Coronary artery (tissue), 2 donors: ENCODE data around the gene SEPTIN12.

Experiments used
- DNase-seq: peaks from one replicate; pipeline ENCODE4 v3.0.0-alpha.2; 2017; ENCODE audit warnings: low spot score
- H3K27ac ChIP-seq, 2 donors: fragments of 200-600 bp; sonication (generic); one replicate each; pipeline ENCODE4 v1.5.1; 2016 to 2019
- H3K4me3 ChIP-seq: fragments of 200-600 bp; sonication (generic); 2 replicates; pipeline ENCODE4 v1.5.1; 2016; ENCODE audit warnings: mild to moderate bottlenecking, moderate library complexity
- TF ChIP-seq, protein P1 (sequence below): fragments of 200-600 bp; sonication (generic); IDR thresholded peaks from one replicate; pipeline ENCODE4 v1.5.1; 2019; ENCODE audit warnings: antibody characterized with exemption

Gene SEPTIN12, protein sequence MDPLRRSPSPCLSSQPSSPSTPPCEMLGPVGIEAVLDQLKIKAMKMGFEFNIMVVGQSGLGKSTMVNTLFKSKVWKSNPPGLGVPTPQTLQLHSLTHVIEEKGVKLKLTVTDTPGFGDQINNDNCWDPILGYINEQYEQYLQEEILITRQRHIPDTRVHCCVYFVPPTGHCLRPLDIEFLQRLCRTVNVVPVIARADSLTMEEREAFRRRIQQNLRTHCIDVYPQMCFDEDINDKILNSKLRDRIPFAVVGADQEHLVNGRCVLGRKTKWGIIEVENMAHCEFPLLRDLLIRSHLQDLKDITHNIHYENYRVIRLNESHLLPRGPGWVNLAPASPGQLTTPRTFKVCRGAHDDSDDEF

DNA sequence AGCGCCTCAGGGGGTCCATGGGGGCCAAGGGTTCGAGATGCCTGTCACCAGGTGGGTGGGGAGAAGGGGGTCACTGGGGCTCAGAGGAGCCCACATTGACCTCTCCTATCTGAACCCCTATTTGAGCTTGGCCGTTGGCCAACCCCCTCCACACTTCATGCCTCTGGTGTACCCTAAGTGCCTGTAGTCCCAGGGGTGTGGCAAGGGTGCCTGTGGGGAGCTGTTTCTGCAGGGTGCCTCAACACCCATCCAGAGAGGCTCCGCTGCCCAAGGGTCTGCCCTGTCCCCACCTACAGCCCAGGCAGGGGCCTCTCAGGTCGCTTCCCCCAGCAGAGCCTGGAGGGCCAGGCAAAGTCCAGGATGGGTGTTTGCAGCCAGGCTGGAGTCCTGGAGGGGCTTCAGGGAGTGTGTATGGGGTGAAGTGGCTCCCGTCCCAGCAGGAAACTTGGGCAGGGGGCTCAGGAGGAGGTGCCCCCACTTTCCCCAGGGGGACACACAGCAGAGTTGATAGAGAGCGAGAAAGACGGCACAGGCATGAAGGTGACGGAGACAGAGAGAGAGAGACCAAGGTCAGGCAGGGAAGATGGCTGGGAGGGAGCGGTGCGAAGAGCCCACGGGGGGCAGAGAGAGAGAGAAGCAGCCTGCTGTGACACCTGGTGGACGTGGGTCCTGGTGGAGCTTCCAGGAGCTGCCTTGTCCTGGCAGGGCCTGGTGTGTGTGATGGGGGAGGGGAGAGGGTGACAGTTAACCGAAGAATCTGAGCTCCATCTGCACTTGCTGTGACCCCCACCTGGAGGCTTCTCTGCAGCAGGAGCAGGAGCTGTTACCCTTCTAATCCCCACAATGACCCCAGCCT lies at the start of gene SEPTIN12:
Gene SEPTIN12, minus strand, starts transcription at position 719 of the 856 bp plus-strand sequence. Its CDS starts 700 bp downstream, at position 19.
- Histone ChIP-seq H3K27ac (no peak within 1 kb of the TSS), H3K4me3 (no peak within 1 kb of the TSS)
- TF ChIP-seq, protein P1, sequence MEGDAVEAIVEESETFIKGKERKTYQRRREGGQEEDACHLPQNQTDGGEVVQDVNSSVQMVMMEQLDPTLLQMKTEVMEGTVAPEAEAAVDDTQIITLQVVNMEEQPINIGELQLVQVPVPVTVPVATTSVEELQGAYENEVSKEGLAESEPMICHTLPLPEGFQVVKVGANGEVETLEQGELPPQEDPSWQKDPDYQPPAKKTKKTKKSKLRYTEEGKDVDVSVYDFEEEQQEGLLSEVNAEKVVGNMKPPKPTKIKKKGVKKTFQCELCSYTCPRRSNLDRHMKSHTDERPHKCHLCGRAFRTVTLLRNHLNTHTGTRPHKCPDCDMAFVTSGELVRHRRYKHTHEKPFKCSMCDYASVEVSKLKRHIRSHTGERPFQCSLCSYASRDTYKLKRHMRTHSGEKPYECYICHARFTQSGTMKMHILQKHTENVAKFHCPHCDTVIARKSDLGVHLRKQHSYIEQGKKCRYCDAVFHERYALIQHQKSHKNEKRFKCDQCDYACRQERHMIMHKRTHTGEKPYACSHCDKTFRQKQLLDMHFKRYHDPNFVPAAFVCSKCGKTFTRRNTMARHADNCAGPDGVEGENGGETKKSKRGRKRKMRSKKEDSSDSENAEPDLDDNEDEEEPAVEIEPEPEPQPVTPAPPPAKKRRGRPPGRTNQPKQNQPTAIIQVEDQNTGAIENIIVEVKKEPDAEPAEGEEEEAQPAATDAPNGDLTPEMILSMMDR: no peak
- no peak for DNase-seq

DNA sequence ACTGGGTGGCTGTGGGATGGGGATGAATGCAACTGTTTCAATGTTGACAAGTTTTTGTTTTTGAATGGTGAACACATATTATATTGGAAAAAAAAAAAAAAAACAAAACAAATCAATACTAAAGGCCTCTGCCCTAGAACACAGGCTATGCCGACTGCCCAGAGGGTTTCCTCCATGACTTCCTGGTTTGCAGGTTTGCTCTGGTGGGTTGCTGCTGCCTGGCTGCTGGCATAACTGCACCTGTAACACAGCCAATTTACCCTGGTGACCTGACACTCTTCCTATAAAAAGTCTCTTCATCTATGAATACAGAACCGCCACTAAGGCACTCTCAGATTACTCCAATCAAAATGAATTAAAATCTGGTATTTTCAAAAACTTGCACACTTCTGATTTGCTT lies 48.6 kb upstream of the SEPTIN12 start:
- TF ChIP-seq, protein P1: no peak
- no peak for DNase-seq
- Histone ChIP-seq H3K4me3 (no peak overlapping the region), H3K27ac (no peak overlapping the region)

DNA sequence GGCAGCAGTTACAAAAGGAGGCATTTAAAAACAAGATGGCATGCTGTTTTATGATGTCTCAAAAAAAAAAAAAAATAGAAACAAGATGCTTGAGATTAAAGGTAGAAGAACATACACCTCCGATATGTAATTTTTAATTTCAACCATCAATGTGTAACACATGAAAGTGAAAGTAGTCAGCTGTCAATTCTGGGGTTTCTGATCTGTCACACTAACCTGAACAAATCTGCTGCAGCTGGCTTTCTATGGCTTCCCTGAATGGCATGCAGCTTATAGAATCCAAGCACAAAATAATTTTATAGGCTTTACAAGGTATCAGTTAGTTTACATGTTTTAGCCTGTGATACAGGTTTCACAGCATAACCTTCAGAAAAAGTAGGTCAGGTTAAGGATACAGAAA lies 45.4 kb upstream of the SEPTIN12 start:
- Histone ChIP-seq H3K27ac (no peak overlapping the region), H3K4me3 (no peak overlapping the region)
- no peak for DNase-seq
- TF ChIP-seq, protein P1: no peak

DNA sequence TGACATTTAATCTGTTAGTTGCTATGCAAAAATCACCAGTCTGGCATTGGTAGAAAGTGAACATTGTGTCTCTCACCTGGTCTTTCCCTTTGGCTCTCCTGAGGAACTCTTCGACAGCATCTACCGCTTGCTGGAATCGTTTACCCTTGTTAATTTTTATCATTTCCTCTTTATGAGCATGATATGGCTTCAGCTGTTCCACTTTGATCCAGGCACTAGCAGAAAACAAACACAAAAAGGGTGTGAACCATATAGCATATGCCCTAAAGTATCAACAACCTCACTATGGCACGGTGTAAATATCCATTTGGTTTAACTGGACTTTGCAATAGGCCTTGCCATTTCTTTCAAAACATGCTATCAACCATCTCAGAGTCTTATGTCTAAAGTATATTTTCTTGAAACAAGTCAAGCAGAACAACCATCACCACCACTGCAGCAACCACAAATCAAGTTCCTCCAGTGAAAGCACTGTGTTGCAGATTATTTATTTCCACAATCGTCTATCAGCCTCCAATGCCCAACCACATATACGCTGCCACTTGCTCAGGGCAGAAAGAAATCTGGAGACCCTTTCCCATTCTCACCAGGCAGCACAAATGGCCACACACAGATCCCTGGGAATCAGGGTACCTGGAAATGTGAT lies 44.7 kb upstream of the SEPTIN12 start:
- no peak overlapping the region for H3K4me3 ChIP-seq
- no peak for DNase-seq
- TF ChIP-seq, protein P1: no peak
- no peak overlapping the region for H3K27ac ChIP-seq

DNA sequence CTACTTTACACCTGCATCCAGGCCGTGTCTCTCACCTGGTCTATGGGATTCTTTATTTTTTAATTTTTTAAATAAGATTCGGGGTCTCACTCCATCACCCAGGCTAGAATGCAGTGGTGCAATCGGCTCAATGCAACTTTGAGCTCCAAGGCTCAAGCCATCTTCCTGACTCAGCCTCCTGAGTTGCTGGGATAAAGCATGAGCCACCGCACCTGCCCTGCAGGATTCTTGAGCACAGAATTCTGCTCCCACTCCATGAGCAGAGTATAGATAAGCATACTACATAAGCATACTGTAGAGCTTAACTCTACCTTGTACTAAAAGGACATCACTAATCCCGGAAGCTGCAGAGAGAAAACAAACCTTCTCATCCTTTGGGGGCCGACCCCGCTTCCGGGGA lies 43.5 kb upstream of the SEPTIN12 start:
- H3K4me3 ChIP-seq: no peak overlapping the region
- TF ChIP-seq, protein P1: no peak
- no peak for DNase-seq
- H3K27ac ChIP-seq: no peak overlapping the region

DNA sequence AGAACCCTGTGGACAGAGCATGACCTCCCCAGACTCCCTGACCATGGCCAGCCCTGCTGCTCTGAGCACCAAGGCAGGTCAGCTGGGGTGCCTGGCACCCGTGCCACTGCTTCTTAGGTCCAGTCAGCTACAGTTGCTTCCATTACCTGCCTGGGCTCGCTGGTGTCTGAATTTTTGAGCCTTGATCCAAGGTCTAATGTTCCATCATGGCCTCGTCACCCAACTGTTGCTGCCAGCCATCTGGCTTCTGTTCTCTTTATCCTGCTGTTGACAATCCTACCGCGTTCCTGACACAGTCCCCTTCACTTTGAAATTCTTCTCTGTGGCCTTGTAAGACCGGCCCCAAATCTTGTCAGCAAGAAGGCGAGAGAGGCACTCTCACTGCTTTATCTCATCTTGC lies 42.3 kb upstream of the SEPTIN12 start:
- DNase-seq: no peak
- TF ChIP-seq, protein P1: no peak
- H3K27ac ChIP-seq: no peak overlapping the region
- no peak overlapping the region for H3K4me3 ChIP-seq
